ENCODE results near the gene PVALEF. TPM values are rescaled to one million over a fixed set of nuclear protein-coding genes. Genes with fewer than 3 reads are reported as not detected.

PVALEF gene
- polyA plus RNA-seq, 1 of the 3 experiments (the other 2 are of a cell fraction) = not detected

- no peak for DNase-seq
- WGBS (ENCODE audit: low lambda C conversion rate) = 96% methylated on average over 9 of the region's 14 CpGs
- ChIA-PET POLR2A (no interaction called here), CTCF (interaction anchor here (1.2 to 6.3 kb wide), 6 partner anchors 9 to 202 kb away, joined by 3 to 46 read pairs (median 8); no protein-coding TSS in a partner anchor)
- H2AFZ ChIP-seq (ENCODE audit: low read depth) = no peak overlapping the region
- H3K27me3 ChIP-seq (ENCODE audit: insufficient read depth) = no peaks in the 10 kb centered on the region
- H3K9ac ChIP-seq = no peak overlapping the region
- H3K36me3 ChIP-seq (replicated peaks in 1 of 2; ENCODE audit: control insufficient read depth in 1 of 2, insufficient read depth in 2 of 2, low read length in 1 of 2) = peaks cover 0 to 30% of the 10 kb centered on the region in 2 experiments
- no peaks in the 10 kb centered on the region for H3F3A ChIP-seq (replicated peaks; ENCODE audit: insufficient read depth)
- H3K4me1 ChIP-seq (ENCODE audit: control insufficient read depth in 1 of 2, insufficient read depth in 2 of 2, low read depth in 1 of 2, low read length in 1 of 2) = no peaks in the 10 kb centered on the region; a peak in 1 of 4 replicates
- no peak overlapping the region for H3K27ac ChIP-seq (ENCODE audit: low read depth in 2 of 2, low read length in 1 of 2)
- H3K79me2 ChIP-seq (ENCODE audit: insufficient read depth) = no peaks in the 10 kb centered on the region
- TF ChIP-seq MAX (IDR thresholded peaks at IDR 0.05; ENCODE audit: low read depth) = no peak
- TF ChIP-seq EZH2phosphoT487 (IDR thresholded peaks at IDR 0.05; ENCODE audit: borderline replicate concordance, low read depth) = no peak
- no peak for TF ChIP-seq ZBTB33 (IDR thresholded peaks at IDR 0.05; ENCODE audit: borderline replicate concordance, low read depth)
- TF ChIP-seq EP300 (IDR thresholded peaks at IDR 0.05; ENCODE audit: borderline replicate concordance in 1 of 2, low read depth in 1 of 2, low read length in 1 of 2) = no peak
- no peak for TF ChIP-seq JUND (IDR thresholded peaks at IDR 0.05)
- no peak for TF ChIP-seq NRF1 (IDR thresholded peaks at IDR 0.05; ENCODE audit: low read depth, low read length)
- no peak for TF ChIP-seq ELF1 (IDR thresholded peaks at IDR 0.05)
- no peak for TF ChIP-seq IRF3 (IDR thresholded peaks at IDR 0.05; ENCODE audit: low read depth, low read length)
- TF ChIP-seq MEF2A (IDR thresholded peaks at IDR 0.05; ENCODE audit: borderline replicate concordance, low read depth) = no peak
- no peak for TF ChIP-seq RXRA (IDR thresholded peaks at IDR 0.05; ENCODE audit: borderline replicate concordance, low read depth)
- no peak for TF ChIP-seq USF2 (IDR thresholded peaks at IDR 0.05; ENCODE audit: borderline replicate concordance, low read depth, low read length)
- no peak for TF ChIP-seq TAF1 (IDR thresholded peaks at IDR 0.05; ENCODE audit: borderline replicate concordance, low read depth, low read length)
- no peak for TF ChIP-seq PBX3 (IDR thresholded peaks at IDR 0.05)
- TF ChIP-seq POLR2AphosphoS5 (IDR thresholded peaks at IDR 0.05; ENCODE audit: low read depth, low read length) = no peak
- no peak for TF ChIP-seq RFX5 (IDR thresholded peaks at IDR 0.05; ENCODE audit: low read length)
- TF ChIP-seq FOSL2 (IDR thresholded peaks at IDR 0.05; ENCODE audit: borderline replicate concordance, low read depth) = no peak
- no peak for TF ChIP-seq TEAD4 (IDR thresholded peaks at IDR 0.05; ENCODE audit: borderline replicate concordance, insufficient read depth)
- no peak for TF ChIP-seq FOXM1 (IDR thresholded peaks at IDR 0.05; ENCODE audit: low read depth)
- TF ChIP-seq NFIC (IDR thresholded peaks at IDR 0.05; ENCODE audit: borderline replicate concordance) = no peak
- no peaks in the 10 kb centered on the region for H3K9me3 ChIP-seq
- H3K4me2 ChIP-seq = no peak overlapping the region
- no peaks in the 10 kb centered on the region for H4K20me1 ChIP-seq (ENCODE audit: insufficient read depth)
- H3K4me3 ChIP-seq (ENCODE audit: low read depth in 2 of 2, low read length in 1 of 2) = no peak overlapping the region
- no peaks in the 10 kb centered on the region for H3K9me2 ChIP-seq
Observed at GRCh38 chr17:81191646-81192045, 26.3 kb downstream of the PVALEF start.
